PFSK-1 (cell line): ENCODE measurements around the gene HGFAC.

Experiments
- FOXP2 ChIP-seq: optimal IDR thresholded peaks from 2 replicates; pipeline ENCODE3; 2011; ENCODE audit warnings: borderline replicate concordance, control low read depth, inconsistent platforms; ENCODE audit not compliant: insufficient read depth; ENCODE audit errors: extremely low read length, extremely low read depth
- POLR2AphosphoS5 ChIP-seq: IDR thresholded peaks from 2 replicates; pipeline ENCODE4 v1.6.1; 2012; ENCODE audit warnings: low read depth, mild to moderate bottlenecking, control low read depth, low read length, moderate library complexity
- REST ChIP-seq, 2 experiments: IDR thresholded peaks; 2 replicates each; pipeline versions ENCODE4 v1.6.1 to v1.8.0; 2011 to 2012; ENCODE audit warnings: low read depth in 2 of 2, low read length in 2 of 2, control low read depth in 1 of 2, inconsistent platforms in 1 of 2, mild to moderate bottlenecking in 1 of 2, moderate library complexity in 1 of 2; ENCODE audit not compliant: insufficient read depth in 1 of 2
- SIN3A ChIP-seq: IDR thresholded peaks from 2 replicates; pipeline ENCODE4 v1.6.1; 2012; ENCODE audit warnings: mild to moderate bottlenecking, low read length, moderate library complexity, borderline replicate concordance; ENCODE audit not compliant: insufficient read depth

GRCh38 chr4:3478446-3479357 is 36.9 kb downstream of the HGFAC start:
- TF ChIP-seq SIN3A (no peak), REST (IDR thresholded peaks at IDR 0.05; ENCODE audit: insufficient read depth in 1 of 2, low read depth in 2 of 2, low read length in 2 of 2) (no peak), POLR2AphosphoS5 (no peak), FOXP2 (no peak)
